NCI-H2196 treated with DMSO at 0.1 percent for 48 hours (cell line): ENCODE measurements around the gene TBCD.
"Not testable (repeated sequence)": the region's sequence is repeated elsewhere in the genome, so short reads cannot be mapped to it uniquely, and the experiment has no call there.

Experiments
- DNase-seq: peaks from one replicate; lab custom pipeline; 2025; ENCODE audit not compliant: unreplicated experiment; lab: John Stamatoyannopoulos, UW

The TBCD gene

GRCh38 chr17:82989051-82989450 lies 237.2 kb downstream of the TBCD start:
- DNase-seq = not testable (repeated sequence)

GRCh38 chr17:82989881-82990280 lies 238.0 kb downstream of the TBCD start:
- no peak for DNase-seq

- no peak for DNase-seq
Measured at GRCh38 chr17:82993005-82993404, 241.1 kb downstream of the TBCD start.
